Activated CD4-positive, alpha-beta T cell treated with anti-CD3 and anti-CD28 coated beads, Interleukin-2, amount 10 ng/mL, durations not matched to agents 7 days and 5 days (primary cell): ENCODE data around the gene TUBA4B. TPM values are rescaled to one million over a fixed set of nuclear protein-coding genes. Genes with fewer than 3 reads are reported as not detected.

ENCODE experiments used
- CTCF ChIA-PET: fragments of 350-600 bp; sonication (Branson Sonifier 250); formaldehyde crosslinking; loops from one replicate; lab custom pipeline; 2021; ENCODE audit warnings: antibody characterized with exemption; lab: Charles Lee
- POLR2A ChIA-PET: fragments of 350-600 bp; sonication (Branson Sonifier 250); formaldehyde crosslinking; loops from one replicate; lab custom pipeline; 2021; ENCODE audit warnings: antibody characterized with exemption; lab: Charles Lee
- DNase-seq: peaks from one replicate; pipeline ENCODE4 v3.0.0-alpha.2; 2020
- H3K27ac Mint-ChIP-seq: one replicate; pipeline ENCODE4 v1.8.0; 2021; ENCODE audit warnings: mild to moderate bottlenecking, moderate library complexity, mixed read lengths
- H3K27me3 Mint-ChIP-seq: one replicate; pipeline ENCODE4 v1.8.0; 2021; ENCODE audit warnings: mixed read lengths
- H3K36me3 Mint-ChIP-seq: one replicate; pipeline ENCODE4 v1.8.0; 2021; ENCODE audit warnings: low read depth, mixed read lengths
- H3K4me1 Mint-ChIP-seq: one replicate; pipeline ENCODE4 v1.8.0; 2021; ENCODE audit warnings: mixed read lengths
- H3K4me3 Mint-ChIP-seq: one replicate; pipeline ENCODE4 v1.8.0; 2021; ENCODE audit warnings: mild to moderate bottlenecking, moderate library complexity, mixed read lengths
- H3K9me3 Mint-ChIP-seq: one replicate; pipeline ENCODE4 v1.8.0; 2021; ENCODE audit warnings: mixed read lengths
- total RNA-seq, 2 experiments: library from RNA; stranded (reverse); gene quantifications; one replicate each; pipeline ENCODE4 v1.2.3, GENCODE V29; 2021

TUBA4B gene
- total RNA-seq, 2 experiments from 2014 or later = not detected

DNA sequence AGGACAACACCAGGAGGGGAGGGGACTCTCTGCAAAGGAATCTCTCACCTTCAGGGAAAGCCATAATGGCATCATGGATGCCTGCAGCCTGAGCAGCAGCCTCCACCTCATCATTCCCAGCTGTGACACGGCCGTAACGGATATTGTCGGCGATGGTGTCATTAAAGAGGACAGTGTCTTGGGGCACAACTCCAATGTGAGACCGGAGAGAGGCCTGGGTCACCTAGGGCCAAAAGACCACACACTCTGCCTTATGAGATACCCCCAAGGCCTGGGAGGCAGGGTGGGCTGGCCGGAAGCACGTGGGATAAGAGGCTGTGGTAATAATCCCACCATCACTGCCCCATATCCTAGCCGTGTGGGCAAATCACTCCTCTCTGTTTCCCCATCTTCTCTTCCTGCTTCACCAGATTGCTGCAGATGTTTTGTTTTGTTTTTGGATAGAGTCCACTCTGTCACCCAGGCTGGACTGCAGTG is 42.1 kb upstream of the TUBA4B start:
- ChIA-PET CTCF (interaction anchor here (0.6 to 2.6 kb wide), 22 partner anchors 9 to 603 kb away, joined by 3 to 18 read pairs (median 4); partner anchors contain the start of genes DNAJB2, PLCD4 and TUBA4A), POLR2A (no interaction called here)
- Mint-ChIP-seq H3K4me3 (no peak overlapping the region), H3K4me1 (peaks cover 58% of the 10 kb centered on the region), H3K27ac (peak overlapping the region; percentile 94), H3K9me3 (no peaks in the 10 kb centered on the region), H3K36me3 (peaks cover 29% of the 10 kb centered on the region), H3K27me3 (no peaks in the 10 kb centered on the region)
- no peak for DNase-seq

DNA sequence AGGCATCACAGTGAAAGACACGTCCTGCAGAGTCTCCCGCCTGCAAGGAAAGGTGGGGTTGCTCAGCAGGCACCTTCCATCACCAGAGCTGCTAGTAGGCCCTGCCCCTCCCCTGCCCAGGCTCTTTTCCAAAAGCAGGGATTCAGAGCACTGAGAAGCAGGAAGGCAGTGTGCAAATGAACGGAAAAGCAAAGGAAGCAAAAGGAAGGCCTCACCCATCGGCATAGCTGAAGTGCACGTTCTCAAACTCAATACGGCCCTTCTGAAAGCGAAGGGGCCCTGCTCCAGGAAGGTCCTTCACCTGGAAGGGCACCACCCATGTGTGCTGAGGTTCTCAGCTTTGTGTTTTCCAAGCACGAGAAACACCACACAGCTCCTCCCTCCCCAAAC is 40.0 kb upstream of the TUBA4B start:
- peaks cover 60% of the 10 kb centered on the region for H3K4me1 Mint-ChIP-seq
- H3K9me3 Mint-ChIP-seq = no peaks in the 10 kb centered on the region
- H3K27ac Mint-ChIP-seq = no peak overlapping the region
- H3K4me3 Mint-ChIP-seq = no peak overlapping the region
- DNase-seq = no peak
- ChIA-PET CTCF (interaction anchor here (0.6 to 2.6 kb wide), 4 partner anchors 37 to 986 kb away, joined by 3 to 7 read pairs (median 5); partner anchors contain the start of gene TUBA4A), POLR2A (no interaction called here)
- H3K36me3 Mint-ChIP-seq = peaks cover 28% of the 10 kb centered on the region
- no peaks in the 10 kb centered on the region for H3K27me3 Mint-ChIP-seq

DNA sequence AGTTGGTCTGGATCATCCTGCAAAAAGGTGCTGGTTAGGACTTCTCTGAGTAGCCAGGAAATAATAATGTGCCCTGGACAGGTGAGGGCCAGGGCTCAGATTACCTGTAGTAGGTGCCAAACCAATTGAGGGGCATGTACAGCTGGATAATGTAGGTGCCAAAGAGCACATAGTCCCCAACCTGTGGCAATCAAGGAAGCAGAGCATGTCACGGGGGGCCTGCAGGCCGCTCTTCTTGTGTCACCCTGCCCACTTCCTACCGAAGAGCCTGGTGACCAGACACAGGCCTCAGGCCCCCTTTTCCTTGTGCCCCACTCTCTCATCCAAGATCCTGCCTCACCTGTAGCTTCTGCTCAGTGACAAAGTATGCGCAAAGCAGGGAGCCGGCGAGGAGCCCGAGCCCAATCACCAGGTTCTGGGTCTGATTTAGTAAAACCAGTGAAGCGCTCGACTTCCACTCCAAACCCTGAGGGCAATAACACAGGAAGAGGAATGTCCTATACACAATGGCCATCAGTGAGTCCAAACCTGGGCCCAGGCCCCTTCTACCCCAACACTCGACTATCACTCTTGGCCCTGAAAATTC is 39.5 kb upstream of the TUBA4B start:
- no peak overlapping the region for H3K4me3 Mint-ChIP-seq
- H3K36me3 Mint-ChIP-seq = peaks cover 23% of the 10 kb centered on the region
- H3K27me3 Mint-ChIP-seq = no peaks in the 10 kb centered on the region
- DNase-seq = no peak
- H3K27ac Mint-ChIP-seq = peak overlapping the region; percentile 22
- no peaks in the 10 kb centered on the region for H3K9me3 Mint-ChIP-seq
- peaks cover 56% of the 10 kb centered on the region for H3K4me1 Mint-ChIP-seq
- ChIA-PET POLR2A (no interaction called here), CTCF (interaction anchor here (0.6 to 1.1 kb wide), 2 partner anchors 81 to 987 kb away, joined by 3 to 7 read pairs; no protein-coding TSS in a partner anchor)

DNA sequence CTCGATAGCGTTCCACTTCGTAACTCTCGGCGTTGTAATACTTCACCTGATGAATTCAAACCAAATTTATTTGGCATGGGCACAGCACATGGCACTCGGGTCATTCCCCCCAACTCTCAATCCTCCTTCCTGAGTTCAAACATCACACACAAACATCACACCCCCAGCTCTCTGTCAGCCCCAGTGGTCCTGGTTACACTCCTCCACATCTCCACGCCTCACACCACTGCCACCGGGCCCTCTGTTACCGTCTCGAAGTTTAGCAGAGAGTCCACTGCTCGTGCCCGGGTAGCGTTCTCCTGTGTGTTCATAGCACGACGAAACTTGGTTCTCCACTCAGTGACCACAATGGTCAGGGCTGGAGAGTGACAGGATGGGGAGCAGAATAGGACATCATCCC is 38.9 kb upstream of the TUBA4B start:
- Mint-ChIP-seq H3K4me3 (no peak overlapping the region), H3K4me1 (peaks cover 53% of the 10 kb centered on the region), H3K9me3 (no peaks in the 10 kb centered on the region), H3K27me3 (no peaks in the 10 kb centered on the region), H3K27ac (no peak overlapping the region), H3K36me3 (peaks cover 21% of the 10 kb centered on the region)
- ChIA-PET CTCF (interaction anchor here (0.9 to 1.1 kb wide), 2 partner anchors 9 to 10 kb away, joined by 3 read pairs; no protein-coding TSS in a partner anchor), POLR2A (no interaction called here)
- DNase-seq = no peak

DNA sequence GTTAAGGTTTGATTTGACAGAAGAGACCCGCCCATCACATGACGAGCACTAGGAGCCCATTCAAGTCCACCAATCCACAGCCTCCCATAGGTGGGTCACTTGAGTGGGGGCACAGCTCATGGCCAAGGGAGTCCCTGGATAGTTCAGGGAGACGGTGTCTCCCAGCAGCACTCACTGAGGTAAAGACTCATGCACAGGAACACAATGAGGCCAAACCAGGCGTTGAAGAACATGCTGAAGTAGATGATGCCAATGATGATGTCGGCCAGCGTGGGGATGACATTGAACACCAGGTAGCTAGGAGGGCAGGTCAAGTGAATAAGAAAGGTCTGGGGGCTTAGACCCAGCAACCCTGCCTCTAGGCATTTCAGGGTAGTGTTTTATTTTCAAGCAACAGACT is 38.3 kb upstream of the TUBA4B start:
- DNase-seq = no peak
- POLR2A ChIA-PET = no interaction called here
- H3K27me3 Mint-ChIP-seq = no peaks in the 10 kb centered on the region
- H3K27ac Mint-ChIP-seq = no peak overlapping the region
- no peaks in the 10 kb centered on the region for H3K9me3 Mint-ChIP-seq
- H3K4me1 Mint-ChIP-seq = peaks cover 49% of the 10 kb centered on the region
- peaks cover 22% of the 10 kb centered on the region for H3K36me3 Mint-ChIP-seq
- no peak overlapping the region for H3K4me3 Mint-ChIP-seq
- CTCF ChIA-PET = interaction anchor here (0.9 to 1.1 kb wide), 3 partner anchors 10 to 40 kb away, joined by 3 read pairs; no protein-coding TSS in a partner anchor

DNA sequence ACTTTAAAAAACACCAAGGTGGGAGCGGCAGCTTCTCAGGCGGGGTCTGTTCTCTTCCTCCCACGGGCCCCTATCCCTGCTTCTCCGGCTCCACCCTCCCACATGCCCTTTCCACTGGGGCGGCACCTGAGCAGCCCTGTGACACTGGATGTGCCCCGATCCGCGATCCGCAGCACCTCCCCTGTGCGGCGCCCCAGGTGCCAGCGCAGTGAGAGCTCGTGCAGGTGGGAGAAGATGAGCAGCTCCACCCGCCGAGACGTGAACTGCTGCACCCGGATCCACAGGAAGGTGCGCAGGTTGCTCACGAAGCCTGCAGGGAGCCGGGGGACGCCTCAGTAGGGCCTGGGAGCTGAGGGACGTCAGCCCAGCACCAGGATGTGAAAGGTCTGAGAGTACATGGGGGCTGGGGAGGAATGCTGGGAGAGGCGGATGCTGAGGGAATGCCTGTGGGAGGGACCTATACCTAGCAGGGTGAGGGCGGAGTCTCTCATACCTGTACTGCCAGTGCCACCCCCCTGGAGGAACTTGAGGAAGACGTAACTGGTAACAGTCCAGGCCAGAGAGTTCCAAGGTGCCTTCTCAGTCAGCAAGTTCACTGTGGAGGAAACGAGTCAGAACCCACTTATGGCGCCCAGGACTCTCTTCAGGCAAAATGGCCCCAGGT is 37.0 kb upstream of the TUBA4B start:
- DNase-seq = no peak
- POLR2A ChIA-PET = no interaction called here
- CTCF ChIA-PET = interaction anchor here (0.5 to 2.1 kb wide), 6 partner anchors 8 to 79 kb away, joined by 3 to 8 read pairs (median 4); partner anchors contain the start of genes NHEJ1 and ZFAND2B
- peaks cover 27% of the 10 kb centered on the region for H3K36me3 Mint-ChIP-seq
- no peaks in the 10 kb centered on the region for H3K9me3 Mint-ChIP-seq
- H3K27ac Mint-ChIP-seq = no peak overlapping the region
- no peaks in the 10 kb centered on the region for H3K27me3 Mint-ChIP-seq
- no peak overlapping the region for H3K4me3 Mint-ChIP-seq
- peaks cover 37% of the 10 kb centered on the region for H3K4me1 Mint-ChIP-seq

DNA sequence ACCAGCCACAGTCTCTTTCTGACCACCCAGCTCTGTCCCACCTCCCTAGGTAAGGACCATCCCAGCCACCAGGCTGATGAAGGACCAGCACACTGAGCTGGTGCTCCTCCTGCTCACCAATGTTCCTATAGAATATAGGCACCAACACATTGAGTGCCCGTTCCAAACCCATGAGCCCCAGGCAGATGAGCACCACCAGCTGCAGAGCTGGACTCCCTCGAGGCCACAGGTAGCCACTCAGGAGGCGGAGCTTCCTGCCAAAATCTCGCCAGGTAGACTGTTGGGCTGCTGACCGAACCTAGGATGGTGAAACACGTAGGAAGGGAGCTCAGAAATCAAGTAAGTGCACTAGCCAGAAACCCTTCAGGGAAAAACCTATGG is 36.5 kb upstream of the TUBA4B start:
- peaks cover 31% of the 10 kb centered on the region for H3K4me1 Mint-ChIP-seq
- POLR2A ChIA-PET = no interaction called here
- DNase-seq = no peak
- CTCF ChIA-PET = interaction anchor here (0.5 to 2.2 kb wide), 8 partner anchors 8 to 78 kb away, joined by 3 to 8 read pairs (median 4); partner anchors contain the start of genes NHEJ1 and ZFAND2B
- H3K27ac Mint-ChIP-seq = peak overlapping the region; percentile 70
- peaks cover 31% of the 10 kb centered on the region for H3K36me3 Mint-ChIP-seq
- H3K9me3 Mint-ChIP-seq = no peaks in the 10 kb centered on the region
- no peak overlapping the region for H3K4me3 Mint-ChIP-seq
- H3K27me3 Mint-ChIP-seq = no peaks in the 10 kb centered on the region

DNA sequence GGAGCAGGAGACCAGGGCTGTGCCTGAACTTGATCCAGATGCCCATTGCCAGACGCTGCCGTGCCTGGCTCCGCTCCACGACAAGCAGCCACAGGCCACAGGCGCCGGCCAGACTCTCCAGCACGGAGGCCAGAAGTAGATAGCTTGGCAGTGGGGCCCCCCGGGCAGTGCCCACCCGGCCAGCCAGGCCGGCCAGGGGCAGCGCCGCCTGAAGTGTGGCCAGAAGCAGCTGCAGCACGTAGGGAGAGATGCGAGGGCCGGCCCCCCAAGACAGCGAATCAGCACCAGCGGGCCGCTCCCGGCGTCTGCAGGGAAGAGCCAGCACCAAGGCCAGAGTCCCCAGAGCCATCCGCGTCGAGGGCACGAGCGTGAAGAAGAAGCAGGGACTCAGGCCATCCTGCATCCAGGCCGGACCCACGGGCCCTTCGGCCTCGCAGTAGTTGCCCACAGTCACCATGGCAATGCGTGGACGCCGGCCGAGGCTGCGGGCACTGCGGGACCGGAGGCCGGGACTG is 34.8 kb upstream of the TUBA4B start:
- Mint-ChIP-seq H3K36me3 (peaks cover 34% of the 10 kb centered on the region), H3K4me1 (peaks cover 25% of the 10 kb centered on the region), H3K9me3 (no peaks in the 10 kb centered on the region), H3K4me3 (peak overlapping the region; percentile 71), H3K27me3 (no peaks in the 10 kb centered on the region), H3K27ac (peak overlapping the region; percentile 86)
- DNase-seq = peak; percentile 25
- CTCF ChIA-PET = interaction anchor here (0.7 to 2.2 kb wide), 14 partner anchors 9 to 653 kb away, joined by 3 to 6 read pairs (median 4); partner anchors contain the start of genes ANKZF1, ATG9A, CNPPD1 and GLB1L
- POLR2A ChIA-PET = interaction anchor here (0.6 to 1.5 kb wide), 2 partner anchors 11 to 43 kb away, joined by 3 read pairs; no protein-coding TSS in a partner anchor

DNA sequence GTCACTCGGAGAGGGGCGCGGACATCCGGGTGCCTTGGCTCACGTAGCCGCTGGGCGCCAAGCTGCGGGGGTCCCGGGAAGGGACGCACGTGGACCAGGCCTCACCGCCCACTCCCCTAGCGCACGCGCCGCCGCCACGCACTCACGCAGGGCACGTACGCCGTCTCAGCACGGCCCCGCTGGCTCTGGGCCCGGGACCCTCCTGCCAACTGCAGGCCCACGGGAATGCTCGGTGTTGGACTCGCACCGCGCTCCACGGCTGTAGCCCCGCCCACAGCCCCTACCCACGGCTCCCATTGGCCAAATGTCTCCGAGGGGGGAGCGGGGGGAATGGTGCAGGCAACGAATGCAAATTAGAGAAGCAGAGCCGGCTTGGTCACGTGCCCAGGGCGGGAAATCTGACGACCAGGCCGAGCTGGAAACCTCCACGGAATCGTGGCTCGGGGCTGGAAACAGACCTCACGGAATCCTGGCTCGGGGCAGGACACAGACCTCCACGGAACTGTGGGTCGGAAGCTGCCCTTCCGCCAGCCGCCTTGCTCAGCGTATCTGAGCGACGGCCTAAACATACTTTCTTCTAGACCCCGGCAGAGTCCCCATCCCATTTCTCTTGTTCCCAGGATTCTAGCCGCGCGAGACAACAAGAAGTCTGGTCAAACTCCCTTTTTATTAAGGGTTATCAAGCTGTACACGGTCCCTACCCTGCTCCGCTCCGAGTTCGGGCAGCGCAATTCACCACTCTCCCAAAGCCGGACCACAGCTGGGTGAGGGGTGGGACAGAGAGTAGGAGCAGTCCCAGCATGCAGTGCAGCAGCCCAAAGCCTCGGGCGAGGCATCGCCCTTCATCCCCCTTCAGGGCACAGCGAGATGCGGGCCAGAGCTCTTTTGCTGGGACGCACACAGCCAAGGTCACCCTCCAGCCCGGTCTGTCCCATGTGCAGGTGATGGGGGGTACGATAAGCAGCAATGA is 34.0 kb upstream of the TUBA4B start, which contains the start of gene ABCB6:
Gene ABCB6 (minus strand): TSS at position 227 of the 970 bp plus-strand sequence. CDS start 285 bp downstream, outside the sequence.
- Mint-ChIP-seq H3K9me3 (no peaks in the 10 kb centered on the region), H3K4me1 (peaks cover 25% of the 10 kb centered on the region), H3K4me3 (peak within 1 kb of the TSS; percentile 71), H3K36me3 (peaks cover 38% of the 10 kb centered on the region), H3K27me3 (no peaks in the 10 kb centered on the region), H3K27ac (peak within 1 kb of the TSS; percentile 86)
- peak; percentile 89 for DNase-seq
- POLR2A ChIA-PET = interaction anchor here (0.6 to 1.5 kb wide), 2 partner anchors 10 to 42 kb away, joined by 3 read pairs; no protein-coding TSS in a partner anchor
- CTCF ChIA-PET = interaction anchor here (0.5 to 2.9 kb wide), 14 partner anchors 10 to 1077 kb away, joined by 3 to 8 read pairs (median 4); partner anchors contain the start of genes ANKZF1, ATG9A, CNPPD1 and GLB1L

DNA sequence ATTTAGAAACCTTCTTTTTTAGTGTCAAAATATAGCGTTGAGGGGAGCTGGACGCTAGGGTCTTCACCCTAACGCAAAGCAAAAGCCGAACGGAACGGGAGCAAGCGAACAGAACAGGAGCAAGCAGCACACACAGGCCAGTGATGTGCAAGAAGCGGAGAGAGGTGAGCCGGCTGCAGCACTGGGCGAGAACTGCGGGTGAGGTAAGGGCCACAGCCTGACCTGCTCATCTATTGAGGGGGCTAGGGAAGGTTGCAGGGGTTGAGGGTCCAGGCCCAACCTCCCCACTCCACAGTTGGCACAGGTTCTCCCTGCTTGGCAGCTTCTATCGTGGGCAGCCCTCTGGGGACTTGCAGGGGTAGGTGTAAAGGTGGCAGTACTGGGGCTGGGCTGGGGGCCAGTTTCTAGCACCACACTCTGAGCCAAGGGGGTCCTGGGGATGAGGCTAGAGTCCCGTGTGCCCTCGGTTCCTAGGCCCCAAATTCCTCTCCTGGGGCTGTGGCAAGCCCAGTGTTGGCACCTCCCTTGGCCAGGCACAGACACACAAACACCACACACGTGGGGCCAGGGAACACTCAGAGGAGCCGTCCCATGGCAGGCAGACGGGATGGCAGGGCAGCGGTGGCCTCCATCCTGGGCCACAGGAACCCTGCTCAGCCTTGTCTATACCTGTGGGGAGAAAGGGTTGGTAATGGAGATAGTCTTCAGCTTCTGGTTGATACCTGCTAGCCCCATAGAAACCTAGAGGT is 33.1 kb upstream of the TUBA4B start:
- no peak for DNase-seq
- Mint-ChIP-seq H3K9me3 (no peaks in the 10 kb centered on the region), H3K4me3 (peak overlapping the region; percentile 8), H3K36me3 (peaks cover 40% of the 10 kb centered on the region), H3K4me1 (peaks cover 24% of the 10 kb centered on the region), H3K27ac (no peak overlapping the region), H3K27me3 (no peaks in the 10 kb centered on the region)
- ChIA-PET POLR2A (no interaction called here), CTCF (interaction anchor here (1.0 to 2.9 kb wide), 6 partner anchors 12 to 79 kb away, joined by 3 to 8 read pairs (median 4); no protein-coding TSS in a partner anchor)
